ENCODE measurements around the gene ZNF146.
"Not testable (repeated sequence)": the region's sequence is repeated elsewhere in the genome, so short reads cannot be mapped to it uniquely, and the experiment has no call there.

Gene ZNF146

GRCh38 chr19:36225219-36225892, 10.4 kb downstream of the ZNF146 start:
- DNase-seq (ENCODE audit: insufficient read length, low spot score) (no peak), FAIRE-seq (no peak)

GRCh38 chr19:36233626-36234025, 18.7 kb downstream of the ZNF146 start:
- FAIRE-seq, result not testable (repeated sequence)

GRCh38 chr19:36236304-36236945, 21.5 kb downstream of the ZNF146 start:
- DNase-seq (ENCODE audit: insufficient read length, low spot score) (no peak), FAIRE-seq (no peak)

More at GRCh38 chr19:36233626-36234025, 18.7 kb downstream of the ZNF146 start:
- DNase-seq (ENCODE audit: insufficient read length, low spot score), result not testable (repeated sequence)

DNA sequence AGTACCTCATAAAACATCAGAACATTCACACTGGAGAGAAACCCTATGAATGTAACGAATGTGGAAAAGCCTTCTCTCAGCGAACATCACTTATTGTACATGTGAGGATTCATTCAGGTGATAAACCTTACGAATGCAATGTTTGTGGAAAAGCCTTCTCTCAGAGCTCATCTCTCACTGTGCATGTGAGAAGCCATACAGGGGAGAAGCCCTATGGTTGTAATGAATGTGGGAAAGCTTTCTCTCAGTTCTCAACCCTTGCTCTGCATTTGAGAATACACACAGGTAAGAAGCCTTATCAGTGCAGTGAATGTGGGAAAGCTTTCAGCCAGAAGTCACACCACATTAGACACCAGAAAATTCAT, 22.0 kb downstream of the ZNF146 start:
- no peak for DNase-seq (ENCODE audit: insufficient read length, low spot score)
- no peak for FAIRE-seq

- DNase-seq (ENCODE audit: insufficient read length, low spot score) (no peak), FAIRE-seq (no peak)
These were observed 29.2 kb downstream of the ZNF146 start for GRCh38 chr19:36244066-36244465.

DNA sequence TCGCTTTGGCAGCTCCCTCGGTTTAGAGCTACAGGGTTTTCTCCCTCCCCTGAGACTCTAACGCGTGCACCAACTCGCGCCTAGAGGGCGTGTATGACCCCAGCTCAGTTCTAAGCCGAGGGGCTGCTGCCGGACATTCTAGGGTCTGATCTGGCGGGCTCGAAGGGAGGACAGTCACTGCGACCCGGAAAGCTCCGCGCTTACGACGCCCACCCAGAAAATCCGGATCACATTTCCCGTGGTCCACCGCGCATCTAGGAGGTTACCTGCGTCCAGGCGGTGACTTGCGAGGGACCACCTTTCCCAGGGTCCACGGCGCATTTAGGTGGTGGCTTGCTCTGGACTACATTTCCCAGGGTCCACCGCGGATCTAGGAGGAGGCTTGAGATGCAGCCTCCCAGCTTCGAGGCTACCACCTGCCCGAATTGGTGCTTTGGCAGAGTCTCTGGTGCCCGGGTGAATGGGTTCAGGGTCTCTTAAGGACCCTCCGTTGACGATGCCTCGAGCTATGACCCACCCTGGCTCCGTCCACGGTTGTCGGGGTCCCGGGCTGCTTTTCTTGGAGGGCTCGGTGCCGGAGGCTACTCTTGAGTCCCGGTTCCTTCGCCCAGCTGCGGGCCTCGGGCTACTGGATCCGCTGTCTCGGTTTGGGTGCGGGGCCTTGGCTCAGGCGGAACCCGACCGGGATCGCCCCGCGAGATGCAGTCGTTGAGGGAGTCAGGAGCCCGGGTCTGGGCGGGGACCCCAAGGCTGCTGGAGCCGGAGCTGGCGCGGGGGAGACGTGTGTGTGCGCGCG, 30.5 kb downstream of the ZNF146 start:
- DNase-seq (ENCODE audit: insufficient read length, low spot score), result no peak
- no peak for FAIRE-seq

DNA sequence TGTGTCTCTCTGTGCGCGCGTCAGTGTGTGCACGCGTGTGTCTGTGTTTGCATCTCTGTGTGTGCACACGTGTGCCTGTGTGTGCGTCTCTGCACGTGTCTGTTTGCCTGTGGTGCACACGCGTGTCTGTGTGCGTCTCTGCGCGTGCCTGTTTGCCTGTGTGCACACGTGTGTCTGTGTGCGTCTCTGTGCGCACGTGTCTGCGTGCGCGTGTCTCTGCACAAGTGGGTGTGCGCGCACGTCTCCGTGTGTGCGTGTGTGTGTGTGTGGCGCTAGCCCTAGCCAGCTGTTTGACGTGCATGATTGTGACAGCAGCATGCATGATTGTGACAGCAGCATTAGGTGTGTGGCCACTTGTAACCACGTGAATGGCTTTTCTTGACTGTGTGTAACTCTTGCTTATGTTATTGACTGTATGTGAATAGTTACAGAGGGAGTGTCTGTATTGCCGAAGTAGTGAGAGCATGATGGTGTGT, 31.1 kb downstream of the ZNF146 start:
- no peak for FAIRE-seq
- DNase-seq (ENCODE audit: insufficient read length, low spot score), result no peak

DNA sequence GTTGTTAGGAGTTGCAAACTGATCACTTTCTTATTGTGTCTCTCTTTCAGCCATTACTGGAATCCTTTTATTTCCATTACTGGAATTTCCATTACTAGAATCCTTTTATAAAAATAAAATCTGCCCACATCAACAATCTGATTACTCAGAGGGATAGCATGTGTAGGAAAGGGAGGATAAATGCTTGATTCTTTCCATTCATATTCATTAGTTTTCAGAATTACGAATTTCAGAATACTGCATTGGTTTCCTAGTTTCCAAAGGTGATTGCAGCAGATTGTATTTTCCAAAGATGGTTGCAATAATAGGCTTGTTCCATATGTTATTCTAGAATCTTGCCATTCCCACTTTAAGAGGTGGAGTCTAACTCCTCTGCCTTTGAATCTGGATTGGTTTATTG, 37.1 kb downstream of the ZNF146 start:
- DNase-seq (ENCODE audit: insufficient read length, low spot score) (no peak), FAIRE-seq (no peak)

DNA sequence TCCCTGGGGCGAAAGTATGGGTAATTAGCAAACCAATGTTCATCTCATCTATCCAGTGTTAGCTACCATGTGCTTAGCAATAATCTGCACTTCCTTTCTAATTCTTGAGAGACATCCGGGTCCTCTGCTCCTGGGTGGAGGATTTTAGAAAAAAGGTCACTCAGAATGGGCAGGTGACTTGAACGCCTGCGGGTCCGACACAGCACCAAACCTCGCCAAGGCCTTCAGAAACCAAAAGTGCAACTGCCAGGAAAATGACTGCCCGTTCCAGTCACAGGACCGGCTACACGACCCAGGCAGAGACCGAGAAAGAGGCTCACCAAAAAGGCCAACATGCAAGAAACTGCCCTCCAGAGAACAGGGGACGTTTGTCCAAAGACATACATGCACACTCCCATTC, 39.9 kb downstream of the ZNF146 start:
- DNase-seq (ENCODE audit: insufficient read length, low spot score) (no peak), FAIRE-seq (no peak)

DNA sequence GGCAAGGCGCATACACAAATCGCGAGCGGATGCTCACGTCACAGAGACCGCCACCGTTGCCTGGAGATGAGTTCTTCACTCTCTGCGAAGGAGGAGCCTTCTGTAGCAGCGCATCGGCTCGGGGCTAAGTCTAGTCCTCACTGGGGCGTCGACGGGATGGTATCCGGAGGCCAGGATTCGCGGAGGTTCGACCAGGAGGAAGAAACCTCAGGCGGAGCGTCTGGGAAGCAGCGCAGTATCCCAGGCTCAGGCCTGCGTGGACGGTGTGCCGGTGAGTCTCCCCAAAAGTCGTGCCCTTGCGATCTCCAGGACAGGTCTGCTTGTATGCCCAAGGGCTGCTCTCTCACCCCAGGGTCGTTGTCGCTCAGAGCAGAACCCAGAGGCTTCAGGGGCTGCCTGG, 40.4 kb downstream of the ZNF146 start:
- DNase-seq (ENCODE audit: insufficient read length, low spot score) (no peak), FAIRE-seq (no peak)

GRCh38 chr19:36256064-36256463, 41.2 kb downstream of the ZNF146 start:
- no peak for DNase-seq (ENCODE audit: insufficient read length, low spot score)
- FAIRE-seq, result no peak

DNA sequence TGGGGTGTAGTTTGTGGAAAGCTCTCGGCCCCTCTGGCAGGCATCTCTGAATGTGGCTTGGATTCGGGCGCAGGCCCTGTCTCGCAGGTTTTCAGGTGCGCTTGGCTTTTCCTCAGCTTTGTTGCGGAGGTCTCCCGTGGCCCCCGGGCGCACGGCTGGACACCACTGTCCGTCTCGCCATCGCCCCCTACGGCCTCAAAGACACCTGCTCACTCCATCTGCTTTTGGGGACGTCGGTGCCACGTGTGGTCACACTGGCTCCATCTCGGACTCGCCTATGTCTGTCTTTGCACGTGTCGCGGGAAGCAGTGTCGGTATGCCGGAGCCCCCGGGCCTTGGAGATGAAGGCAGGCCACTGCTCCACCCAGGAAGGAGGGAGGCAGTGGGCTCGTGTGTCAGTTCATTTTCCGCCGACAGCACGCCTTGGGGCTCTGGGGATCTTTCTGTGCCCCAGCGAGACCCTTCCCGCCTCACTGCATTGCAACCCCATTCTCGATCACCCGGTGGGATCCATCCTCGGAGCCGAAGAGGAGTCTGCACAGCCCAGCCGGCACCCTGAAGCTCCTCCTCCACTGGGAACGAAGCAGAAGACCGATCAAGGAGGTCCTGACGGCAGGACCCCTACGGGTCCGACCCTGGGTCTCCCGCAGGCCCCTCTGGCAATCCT, 42.1 kb downstream of the ZNF146 start:
- DNase-seq (ENCODE audit: insufficient read length, low spot score) (no peak), FAIRE-seq (no peak)

DNA sequence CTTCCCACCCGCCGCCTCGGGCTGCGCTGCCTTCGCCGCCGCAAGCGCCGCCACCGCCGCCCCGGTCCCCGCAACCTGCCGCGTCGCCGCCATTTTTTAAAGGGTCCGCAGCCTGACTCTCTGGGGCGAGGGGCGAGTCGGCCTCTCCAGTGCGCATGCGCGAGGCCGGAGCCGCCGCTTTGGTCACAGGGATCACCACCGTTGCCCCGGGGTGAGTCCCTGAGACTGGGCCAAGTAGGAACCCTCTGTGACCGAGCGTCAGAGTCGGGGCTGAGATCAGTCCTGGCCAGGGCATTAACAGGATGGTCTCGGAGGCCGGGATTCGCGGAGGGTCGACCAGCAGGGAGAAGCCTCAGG, 42.6 kb downstream of the ZNF146 start:
- no peak for FAIRE-seq
- no peak for DNase-seq (ENCODE audit: insufficient read length, low spot score)

- FAIRE-seq (no peak), DNase-seq (ENCODE audit: insufficient read length, low spot score) (no peak)
These were observed 43.3 kb downstream of the ZNF146 start for GRCh38 chr19:36258028-36258875.

DNA sequence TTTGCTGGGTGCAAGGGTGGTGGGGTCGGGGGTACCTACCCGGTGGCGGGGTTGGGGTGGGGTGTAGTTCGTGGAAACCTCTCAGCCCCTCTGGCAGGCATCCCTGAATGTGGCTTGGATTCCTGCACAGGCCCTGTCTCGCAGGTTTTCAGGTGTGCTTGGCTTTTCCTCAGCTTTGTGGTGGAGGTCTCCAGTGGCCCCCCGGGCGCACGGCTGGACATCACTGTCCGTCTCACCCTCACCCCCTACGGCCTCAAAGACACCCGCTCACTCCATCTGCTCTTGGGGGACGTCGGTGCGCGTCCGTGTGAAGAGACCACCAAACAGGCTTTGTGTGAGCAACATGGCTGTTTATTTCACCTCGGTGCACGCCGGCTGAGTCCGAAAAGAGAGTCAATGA, 44.3 kb downstream of the ZNF146 start:
- FAIRE-seq, result no peak
- no peak for DNase-seq (ENCODE audit: insufficient read length, low spot score)

DNA sequence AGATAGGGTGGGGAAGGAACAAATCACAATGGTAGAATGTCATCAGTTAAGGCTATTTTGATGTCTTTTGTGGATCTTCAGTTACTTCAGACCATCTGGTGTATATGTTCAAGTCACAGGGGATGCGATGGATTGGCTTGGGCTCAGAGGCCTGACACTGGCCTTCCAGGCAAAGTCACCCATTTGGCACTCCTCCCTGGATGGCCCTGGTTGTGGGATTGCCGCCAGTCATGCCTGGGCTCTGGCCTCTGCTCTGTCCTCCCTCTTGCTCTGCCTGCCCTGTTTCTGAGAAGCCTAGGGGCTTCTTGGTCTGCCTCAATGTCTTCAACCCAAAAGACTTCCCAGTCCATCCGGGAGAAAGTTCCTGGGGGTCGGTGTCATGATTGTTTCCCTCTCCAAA, 50.2 kb downstream of the ZNF146 start:
- DNase-seq (ENCODE audit: insufficient read length, low spot score) (no peak), FAIRE-seq (no peak)

DNA sequence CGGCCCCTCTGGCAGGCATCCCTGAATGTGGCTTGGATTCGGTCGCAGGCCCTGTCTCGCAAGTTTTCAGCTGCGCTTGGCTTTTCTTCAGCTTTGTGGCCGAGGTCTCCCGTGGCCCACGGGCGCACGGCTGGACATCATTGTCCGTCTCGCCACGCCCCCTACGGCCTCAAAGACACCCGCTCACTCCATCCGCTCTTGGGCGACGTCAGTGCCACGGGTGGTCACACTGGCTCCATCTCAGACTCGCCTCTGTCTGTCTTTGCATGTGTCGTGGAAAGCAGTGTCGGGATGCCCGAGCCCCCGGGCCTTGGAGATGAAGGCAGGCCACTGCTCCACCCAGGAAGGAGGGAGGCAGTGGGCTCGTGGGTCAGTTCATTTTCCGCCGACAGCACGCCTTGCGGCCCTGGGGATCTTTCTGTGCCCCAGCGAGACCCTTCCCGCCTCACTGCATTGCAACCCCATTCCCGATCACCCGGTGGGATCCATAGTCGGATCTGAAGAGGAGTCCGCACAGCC, 51.0 kb downstream of the ZNF146 start:
- DNase-seq (ENCODE audit: insufficient read length, low spot score) (no peak), FAIRE-seq (no peak)

DNA sequence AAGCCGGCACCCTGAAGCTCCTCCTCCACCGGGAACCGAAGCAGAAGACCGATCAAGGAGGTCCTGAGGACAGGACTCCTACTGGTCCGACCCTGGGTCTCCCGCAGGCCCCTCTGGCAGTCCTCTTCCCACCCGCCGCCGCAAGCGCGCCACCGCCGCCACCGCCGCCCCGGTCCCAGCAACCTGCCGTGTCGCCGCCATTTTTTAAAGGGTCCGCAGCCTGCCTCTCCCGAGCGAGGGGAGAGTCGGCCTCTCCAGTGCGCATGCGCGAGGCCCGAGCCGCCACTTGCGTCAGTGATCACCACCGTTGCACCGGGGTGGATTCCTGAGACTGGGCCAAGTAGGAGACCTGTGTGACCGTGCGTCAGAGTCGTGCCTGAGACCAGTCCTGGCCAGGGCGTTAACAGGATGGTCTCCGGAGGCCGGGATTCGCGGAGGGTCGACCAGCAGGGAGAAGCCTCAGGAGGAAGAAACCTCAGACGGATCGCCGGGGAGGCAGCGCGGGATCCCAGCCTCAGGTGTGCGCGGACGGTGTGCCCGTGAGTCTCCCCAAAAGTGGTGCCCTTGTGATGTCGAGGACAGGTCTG, 51.6 kb downstream of the ZNF146 start:
- no peak for FAIRE-seq
- DNase-seq (ENCODE audit: insufficient read length, low spot score), result no peak

DNA sequence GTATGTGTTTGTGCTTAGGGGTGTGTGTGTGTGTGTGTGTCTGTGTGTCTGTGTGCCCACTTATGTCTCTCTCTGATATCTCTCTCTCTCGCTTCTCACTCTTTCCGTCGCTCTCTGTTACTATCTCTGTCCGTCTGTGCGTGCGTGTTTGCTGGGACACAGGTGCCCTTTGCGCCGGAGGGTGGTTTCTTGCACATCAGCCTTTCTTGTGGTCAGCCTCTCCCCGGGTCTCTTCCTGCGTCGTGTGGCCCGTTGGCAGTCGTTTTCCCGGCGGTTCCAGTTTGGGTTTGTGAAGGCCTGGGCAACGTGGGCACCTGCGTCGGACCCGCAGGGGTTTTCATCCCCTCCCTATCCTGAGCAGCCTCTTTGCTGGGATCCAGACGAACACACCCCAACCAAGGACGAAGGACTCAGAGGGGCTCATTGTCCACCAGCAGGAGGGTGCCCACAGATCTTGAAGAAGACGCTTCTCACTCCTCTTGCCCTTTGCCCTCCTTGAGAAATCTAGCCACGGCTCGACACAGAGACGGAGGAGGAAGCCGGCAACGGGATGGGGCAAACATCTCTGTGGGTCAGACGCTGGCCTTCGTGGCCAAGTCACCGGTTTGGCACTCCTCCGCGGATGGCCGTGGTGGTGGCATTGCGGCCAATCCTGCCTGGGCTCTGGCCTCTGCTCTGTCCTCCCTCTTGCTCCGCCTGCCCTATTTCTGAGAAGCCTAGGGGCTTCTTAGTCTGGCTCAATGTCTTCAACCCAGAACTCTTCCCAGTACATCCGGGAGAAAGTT, 52.3 kb downstream of the ZNF146 start:
- FAIRE-seq, result no peak
- no peak for DNase-seq (ENCODE audit: insufficient read length, low spot score)

All from GM19239 (cell line).